ENCODE results near the gene DHRSX. TPM values are rescaled to one million over a fixed set of nuclear protein-coding genes. Genes with fewer than 3 reads are reported as not detected.
"Not testable (repeated sequence)": the region's sequence is repeated elsewhere in the genome, so short reads cannot be mapped to it uniquely, and the experiment has no call there.

The DHRSX gene
- total RNA-seq, 2 donors from 2014 or later: 19.9 to 21.9 TPM

DNA sequence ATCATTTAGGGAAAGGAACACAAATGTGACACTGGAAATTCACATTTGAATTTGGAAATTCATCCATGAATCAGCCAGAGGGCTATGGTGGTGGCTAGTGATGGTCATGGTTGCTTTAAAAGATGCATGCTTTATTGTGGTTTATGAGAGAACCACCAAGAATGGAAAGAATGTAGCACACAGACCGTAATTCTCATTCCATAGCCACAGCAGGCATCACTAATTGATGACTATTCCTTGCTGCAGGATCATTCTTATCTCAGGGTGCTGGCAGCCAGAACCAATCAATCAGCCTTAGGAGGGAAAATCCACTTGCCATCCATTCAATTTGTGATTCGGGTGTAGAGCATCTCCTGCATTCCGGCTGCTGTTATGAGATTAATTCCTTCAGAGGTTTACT lies 115.6 kb downstream of the DHRSX start:
- H3K4me1 ChIP-seq: no peaks in the 10 kb centered on the region
- no peak overlapping the region for H3K4me3 ChIP-seq
- no peaks in the 10 kb centered on the region for H3K9me3 ChIP-seq
- no peaks in the 10 kb centered on the region for H3K36me3 ChIP-seq
- no peak for DNase-seq (ENCODE audit: low spot score)
- no peak overlapping the region for H3K27ac ChIP-seq
- TF ChIP-seq, protein P1, sequence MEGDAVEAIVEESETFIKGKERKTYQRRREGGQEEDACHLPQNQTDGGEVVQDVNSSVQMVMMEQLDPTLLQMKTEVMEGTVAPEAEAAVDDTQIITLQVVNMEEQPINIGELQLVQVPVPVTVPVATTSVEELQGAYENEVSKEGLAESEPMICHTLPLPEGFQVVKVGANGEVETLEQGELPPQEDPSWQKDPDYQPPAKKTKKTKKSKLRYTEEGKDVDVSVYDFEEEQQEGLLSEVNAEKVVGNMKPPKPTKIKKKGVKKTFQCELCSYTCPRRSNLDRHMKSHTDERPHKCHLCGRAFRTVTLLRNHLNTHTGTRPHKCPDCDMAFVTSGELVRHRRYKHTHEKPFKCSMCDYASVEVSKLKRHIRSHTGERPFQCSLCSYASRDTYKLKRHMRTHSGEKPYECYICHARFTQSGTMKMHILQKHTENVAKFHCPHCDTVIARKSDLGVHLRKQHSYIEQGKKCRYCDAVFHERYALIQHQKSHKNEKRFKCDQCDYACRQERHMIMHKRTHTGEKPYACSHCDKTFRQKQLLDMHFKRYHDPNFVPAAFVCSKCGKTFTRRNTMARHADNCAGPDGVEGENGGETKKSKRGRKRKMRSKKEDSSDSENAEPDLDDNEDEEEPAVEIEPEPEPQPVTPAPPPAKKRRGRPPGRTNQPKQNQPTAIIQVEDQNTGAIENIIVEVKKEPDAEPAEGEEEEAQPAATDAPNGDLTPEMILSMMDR (IDR thresholded peaks at IDR 0.05): no peak
- H3K27me3 ChIP-seq: no peaks in the 10 kb centered on the region

- Histone ChIP-seq H3K36me3 (no peaks in the 10 kb centered on the region), H3K4me3 (no peak overlapping the region), H3K4me1 (no peaks in the 10 kb centered on the region), H3K27ac (no peak overlapping the region), H3K9me3 (no peaks in the 10 kb centered on the region), H3K27me3 (no peaks in the 10 kb centered on the region)
- TF ChIP-seq, protein P1 (IDR thresholded peaks at IDR 0.05): no peak
- no peak for DNase-seq (ENCODE audit: low spot score)
These were observed 116.3 kb downstream of the DHRSX start for GRCh38 chrX:2384486-2384885.

GRCh38 chrX:2383735-2384134 lies 117.0 kb downstream of the DHRSX start:
- no peaks in the 10 kb centered on the region for H3K36me3 ChIP-seq
- TF ChIP-seq, protein P1 (IDR thresholded peaks at IDR 0.05): no peak
- H3K4me3 ChIP-seq: no peak overlapping the region

DNA sequence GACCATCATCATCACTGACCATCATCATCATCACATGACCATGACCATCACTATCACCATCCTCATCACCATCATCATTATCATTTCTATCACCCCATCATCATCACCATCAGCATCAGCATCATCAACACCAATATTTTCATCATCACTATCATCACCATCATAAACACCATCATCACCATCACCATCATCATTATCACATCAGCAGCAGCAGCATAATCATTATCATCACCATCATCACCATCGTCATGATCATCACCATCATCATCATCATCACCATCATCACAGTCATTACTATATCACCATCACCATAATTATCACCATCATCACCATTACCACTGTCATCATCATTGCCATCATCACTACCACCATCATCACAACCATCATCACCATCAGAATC lies 117.6 kb downstream of the DHRSX start:
- H3K36me3 ChIP-seq: no peaks in the 10 kb centered on the region
- no peak for DNase-seq (ENCODE audit: low spot score)
- H3K9me3 ChIP-seq: no peaks in the 10 kb centered on the region
- no peak overlapping the region for H3K4me3 ChIP-seq
- TF ChIP-seq, protein P1 (IDR thresholded peaks at IDR 0.05): no peak
- H3K27ac ChIP-seq: no peak overlapping the region
- no peaks in the 10 kb centered on the region for H3K4me1 ChIP-seq
- no peaks in the 10 kb centered on the region for H3K27me3 ChIP-seq

More at GRCh38 chrX:2383735-2384134, 117.0 kb downstream of the DHRSX start:
- H3K9me3 ChIP-seq: no peaks in the 10 kb centered on the region
- H3K27me3 ChIP-seq: no peaks in the 10 kb centered on the region
- no peaks in the 10 kb centered on the region for H3K4me1 ChIP-seq
- no peak for DNase-seq (ENCODE audit: low spot score)
- no peak overlapping the region for H3K27ac ChIP-seq

DNA sequence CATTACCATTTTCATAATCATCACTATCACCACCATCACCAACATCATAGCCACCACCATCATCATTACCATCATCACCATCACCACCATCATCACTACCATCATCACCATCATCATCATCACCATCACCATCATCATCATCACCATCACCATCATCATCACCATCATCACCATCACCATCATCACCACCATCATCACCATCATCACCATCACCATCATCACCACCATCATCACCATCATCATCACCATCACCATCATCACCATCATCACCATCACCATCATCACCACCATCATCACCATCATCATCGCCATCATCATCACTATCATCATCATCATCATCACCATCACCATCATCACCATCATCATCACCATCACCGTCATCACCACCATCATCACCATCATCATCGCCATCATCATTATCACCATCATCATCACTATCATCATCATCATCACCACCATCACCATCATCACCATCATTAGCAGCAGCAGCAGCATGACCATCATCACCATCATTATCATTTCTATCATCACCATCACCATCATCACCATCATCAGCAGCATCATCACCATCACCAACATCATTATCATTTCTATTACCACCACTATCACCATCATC lies 118.2 kb downstream of the DHRSX start:
- H3K4me3 ChIP-seq; H3K27ac ChIP-seq; H3K27me3 ChIP-seq; H3K9me3 ChIP-seq; DNase-seq (ENCODE audit: low spot score); H3K36me3 ChIP-seq; H3K4me1 ChIP-seq: not testable (repeated sequence)

DNA sequence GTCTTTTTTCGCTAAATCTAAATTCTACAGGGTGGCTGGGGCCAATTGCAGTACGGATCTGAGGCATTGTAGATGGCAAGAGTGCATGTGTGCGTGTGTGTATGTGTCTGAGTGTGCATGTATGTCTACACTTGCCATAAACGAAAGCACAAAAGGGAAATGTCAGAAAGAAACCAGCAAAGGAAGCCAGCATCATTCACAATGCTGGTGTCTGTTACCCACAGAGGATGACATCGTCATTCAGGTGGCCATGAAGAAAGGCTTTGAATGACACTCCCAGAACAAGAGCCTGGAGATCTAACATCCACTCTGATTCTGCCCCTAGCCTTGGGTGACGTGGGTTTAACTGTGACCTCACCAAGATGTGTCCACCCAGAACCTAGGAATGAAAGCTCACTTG lies 124.6 kb downstream of the DHRSX start:
- Histone ChIP-seq H3K9me3 (no peaks in the 10 kb centered on the region), H3K4me1 (no peaks in the 10 kb centered on the region), H3K27ac (no peak overlapping the region), H3K27me3 (no peaks in the 10 kb centered on the region), H3K4me3 (no peak overlapping the region), H3K36me3 (no peaks in the 10 kb centered on the region)
- DNase-seq (ENCODE audit: low spot score): no peak
- TF ChIP-seq, protein P1 (IDR thresholded peaks at IDR 0.05): no peak

Measured in right atrium auricular region (tissue), 2 donors.